PFSK-1 (cell line): Measurements from ENCODE around the gene NXPH4.

Experiments used
- POLR2AphosphoS5 ChIP-seq: IDR thresholded peaks from 2 replicates; pipeline ENCODE4 v1.6.1; 2012; ENCODE audit warnings: low read depth, mild to moderate bottlenecking, control low read depth, low read length, moderate library complexity
- SIN3A ChIP-seq: IDR thresholded peaks from 2 replicates; pipeline ENCODE4 v1.6.1; 2012; ENCODE audit warnings: mild to moderate bottlenecking, low read length, moderate library complexity, borderline replicate concordance; ENCODE audit not compliant: insufficient read depth
- TAF1 ChIP-seq: IDR thresholded peaks from 2 replicates; pipeline ENCODE4 v1.6.1; 2012; ENCODE audit warnings: low read length, control low read depth, borderline replicate concordance; ENCODE audit not compliant: insufficient read depth
- TF ChIP-seq, protein P1 (sequence below), 2 experiments: IDR thresholded peaks; 2 replicates each; pipeline versions ENCODE4 v1.6.1 to v1.8.0; 2011 to 2012; ENCODE audit warnings: low read depth in 2 of 2, low read length in 2 of 2, control low read depth in 1 of 2, inconsistent platforms in 1 of 2, mild to moderate bottlenecking in 1 of 2, moderate library complexity in 1 of 2; ENCODE audit not compliant: insufficient read depth in 1 of 2

DNA sequence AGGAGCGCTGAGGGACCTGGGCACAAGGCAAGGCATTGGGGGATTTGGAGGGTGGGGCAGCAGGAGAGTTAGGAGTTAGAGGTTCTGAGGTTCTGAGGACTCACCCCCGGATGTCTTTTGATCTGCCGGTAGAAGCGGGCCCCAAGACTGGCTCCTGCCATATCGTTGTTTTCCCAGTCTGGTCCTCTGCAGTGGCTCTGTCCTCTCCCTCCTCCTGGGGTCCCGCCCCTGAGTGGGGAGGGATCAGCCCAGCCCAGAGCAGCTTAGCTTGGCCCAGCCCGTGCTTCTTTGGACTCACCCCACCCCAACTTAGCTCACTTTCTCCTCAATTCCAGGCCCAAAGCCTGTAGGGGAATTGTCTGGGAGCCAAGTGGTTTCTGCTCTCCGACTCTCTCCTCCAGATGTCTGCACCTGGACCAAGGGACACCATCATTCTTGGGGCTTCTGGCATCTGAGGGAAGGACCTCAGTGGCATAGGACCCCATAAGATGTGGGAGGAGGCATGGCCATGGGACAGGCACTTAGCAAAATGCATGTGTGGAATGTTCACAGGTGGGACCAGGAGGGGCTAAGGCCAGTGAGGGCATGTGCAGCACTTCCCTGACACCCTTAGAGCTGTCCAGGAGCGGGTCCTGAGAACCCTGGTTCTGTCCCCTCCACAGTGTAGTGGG is 20.5 kb downstream of the NXPH4 start:
- TF ChIP-seq POLR2AphosphoS5: no peak
- TF ChIP-seq, protein P1, sequence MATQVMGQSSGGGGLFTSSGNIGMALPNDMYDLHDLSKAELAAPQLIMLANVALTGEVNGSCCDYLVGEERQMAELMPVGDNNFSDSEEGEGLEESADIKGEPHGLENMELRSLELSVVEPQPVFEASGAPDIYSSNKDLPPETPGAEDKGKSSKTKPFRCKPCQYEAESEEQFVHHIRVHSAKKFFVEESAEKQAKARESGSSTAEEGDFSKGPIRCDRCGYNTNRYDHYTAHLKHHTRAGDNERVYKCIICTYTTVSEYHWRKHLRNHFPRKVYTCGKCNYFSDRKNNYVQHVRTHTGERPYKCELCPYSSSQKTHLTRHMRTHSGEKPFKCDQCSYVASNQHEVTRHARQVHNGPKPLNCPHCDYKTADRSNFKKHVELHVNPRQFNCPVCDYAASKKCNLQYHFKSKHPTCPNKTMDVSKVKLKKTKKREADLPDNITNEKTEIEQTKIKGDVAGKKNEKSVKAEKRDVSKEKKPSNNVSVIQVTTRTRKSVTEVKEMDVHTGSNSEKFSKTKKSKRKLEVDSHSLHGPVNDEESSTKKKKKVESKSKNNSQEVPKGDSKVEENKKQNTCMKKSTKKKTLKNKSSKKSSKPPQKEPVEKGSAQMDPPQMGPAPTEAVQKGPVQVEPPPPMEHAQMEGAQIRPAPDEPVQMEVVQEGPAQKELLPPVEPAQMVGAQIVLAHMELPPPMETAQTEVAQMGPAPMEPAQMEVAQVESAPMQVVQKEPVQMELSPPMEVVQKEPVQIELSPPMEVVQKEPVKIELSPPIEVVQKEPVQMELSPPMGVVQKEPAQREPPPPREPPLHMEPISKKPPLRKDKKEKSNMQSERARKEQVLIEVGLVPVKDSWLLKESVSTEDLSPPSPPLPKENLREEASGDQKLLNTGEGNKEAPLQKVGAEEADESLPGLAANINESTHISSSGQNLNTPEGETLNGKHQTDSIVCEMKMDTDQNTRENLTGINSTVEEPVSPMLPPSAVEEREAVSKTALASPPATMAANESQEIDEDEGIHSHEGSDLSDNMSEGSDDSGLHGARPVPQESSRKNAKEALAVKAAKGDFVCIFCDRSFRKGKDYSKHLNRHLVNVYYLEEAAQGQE (IDR thresholded peaks at IDR 0.05; ENCODE audit: insufficient read depth in 1 of 2, low read depth in 2 of 2, low read length in 2 of 2): no peak
- TF ChIP-seq SIN3A: no peak
- no peak for TF ChIP-seq TAF1
